ENCODE results near the gene SULT4A1. TPM values are rescaled to one million over a fixed set of nuclear protein-coding genes. Genes with fewer than 3 reads are reported as not detected.

The SULT4A1 gene
- total RNA-seq, 3 donors from 2014 or later, result 0.98 to 2.9 TPM; not detected in 1

GRCh38 chr22:43838571-43839307 lies 23.6 kb downstream of the SULT4A1 start:
- Histone ChIP-seq H3K9me3 (no peaks in the 10 kb centered on the region), H3K4me1 (no peaks in the 10 kb centered on the region), H3K4me3 (no peak overlapping the region), H3K27me3 (no peaks in the 10 kb centered on the region), H3K27ac (no peak overlapping the region), H3K36me3 (no peaks in the 10 kb centered on the region)
- TF ChIP-seq, protein P1, sequence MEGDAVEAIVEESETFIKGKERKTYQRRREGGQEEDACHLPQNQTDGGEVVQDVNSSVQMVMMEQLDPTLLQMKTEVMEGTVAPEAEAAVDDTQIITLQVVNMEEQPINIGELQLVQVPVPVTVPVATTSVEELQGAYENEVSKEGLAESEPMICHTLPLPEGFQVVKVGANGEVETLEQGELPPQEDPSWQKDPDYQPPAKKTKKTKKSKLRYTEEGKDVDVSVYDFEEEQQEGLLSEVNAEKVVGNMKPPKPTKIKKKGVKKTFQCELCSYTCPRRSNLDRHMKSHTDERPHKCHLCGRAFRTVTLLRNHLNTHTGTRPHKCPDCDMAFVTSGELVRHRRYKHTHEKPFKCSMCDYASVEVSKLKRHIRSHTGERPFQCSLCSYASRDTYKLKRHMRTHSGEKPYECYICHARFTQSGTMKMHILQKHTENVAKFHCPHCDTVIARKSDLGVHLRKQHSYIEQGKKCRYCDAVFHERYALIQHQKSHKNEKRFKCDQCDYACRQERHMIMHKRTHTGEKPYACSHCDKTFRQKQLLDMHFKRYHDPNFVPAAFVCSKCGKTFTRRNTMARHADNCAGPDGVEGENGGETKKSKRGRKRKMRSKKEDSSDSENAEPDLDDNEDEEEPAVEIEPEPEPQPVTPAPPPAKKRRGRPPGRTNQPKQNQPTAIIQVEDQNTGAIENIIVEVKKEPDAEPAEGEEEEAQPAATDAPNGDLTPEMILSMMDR (IDR thresholded peaks at IDR 0.05), result no peak
- intact Hi-C loops (cut with DNase I; ENCODE audit: low total_unique reads), result no loop called here
- DNase-seq (ENCODE audit: low spot score in 2 of 2), result no peak

GRCh38 chr22:43838161-43838560 lies 24.2 kb downstream of the SULT4A1 start:
- no peaks in the 10 kb centered on the region for H3K9me3 ChIP-seq
- intact Hi-C loops (cut with DNase I; ENCODE audit: low total_unique reads), result no loop called here
- no peak overlapping the region for H3K4me3 ChIP-seq
- H3K4me1 ChIP-seq, result no peaks in the 10 kb centered on the region
- no peak for DNase-seq (ENCODE audit: low spot score in 2 of 2)
- no peaks in the 10 kb centered on the region for H3K36me3 ChIP-seq
- H3K27me3 ChIP-seq, result no peaks in the 10 kb centered on the region
- no peak overlapping the region for H3K27ac ChIP-seq
- TF ChIP-seq, protein P1 (IDR thresholded peaks at IDR 0.05), result no peak
- no peak for TF ChIP-seq POLR2AphosphoS5 (IDR thresholded peaks at IDR 0.05)
- TF ChIP-seq POLR2A (IDR thresholded peaks at IDR 0.05), result no peak

GRCh38 chr22:43837666-43838065 lies 24.6 kb downstream of the SULT4A1 start:
- no peaks in the 10 kb centered on the region for H3K36me3 ChIP-seq
- intact Hi-C loops (cut with DNase I; ENCODE audit: low total_unique reads), result no loop called here
- no peaks in the 10 kb centered on the region for H3K4me1 ChIP-seq
- no peak overlapping the region for H3K27ac ChIP-seq
- no peak for TF ChIP-seq POLR2A (IDR thresholded peaks at IDR 0.05)
- TF ChIP-seq, protein P1 (IDR thresholded peaks at IDR 0.05), result no peak
- TF ChIP-seq POLR2AphosphoS5 (IDR thresholded peaks at IDR 0.05), result no peak
- no peak for DNase-seq (ENCODE audit: low spot score in 2 of 2)
- no peak overlapping the region for H3K4me3 ChIP-seq
- H3K9me3 ChIP-seq, result no peaks in the 10 kb centered on the region
- H3K27me3 ChIP-seq, result no peaks in the 10 kb centered on the region

DNA sequence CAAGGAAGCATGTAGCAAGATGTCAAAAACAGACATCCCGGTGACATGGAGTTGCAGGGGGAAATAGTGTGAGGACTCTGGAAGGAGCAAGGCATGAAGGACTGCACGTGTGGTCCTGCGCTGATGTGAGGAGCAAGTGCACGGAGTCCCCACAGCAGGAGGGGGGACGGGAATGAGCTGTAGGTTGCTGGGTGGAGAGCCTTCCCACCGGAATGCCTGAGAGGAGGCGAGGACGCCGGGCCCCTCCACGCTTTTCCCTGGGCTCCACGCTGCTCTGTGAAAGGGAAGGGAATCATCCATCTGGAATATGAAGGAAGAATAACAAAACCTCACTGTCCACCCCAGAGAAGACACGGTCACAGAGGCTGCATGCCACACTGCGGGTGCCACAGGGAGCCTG lies 26.6 kb downstream of the SULT4A1 start:
- TF ChIP-seq, protein P1 (IDR thresholded peaks at IDR 0.05), result no peak
- no peak for TF ChIP-seq POLR2A (IDR thresholded peaks at IDR 0.05)
- no peak for TF ChIP-seq POLR2AphosphoS5 (IDR thresholded peaks at IDR 0.05)
- intact Hi-C loops (cut with DNase I; ENCODE audit: low total_unique reads), result no loop called here
- H3K27me3 ChIP-seq, result no peaks in the 10 kb centered on the region
- no peak overlapping the region for H3K27ac ChIP-seq
- no peaks in the 10 kb centered on the region for H3K4me1 ChIP-seq
- H3K9me3 ChIP-seq, result no peaks in the 10 kb centered on the region
- no peak for DNase-seq (ENCODE audit: low spot score in 2 of 2)
- H3K36me3 ChIP-seq, result no peaks in the 10 kb centered on the region
- no peak overlapping the region for H3K4me3 ChIP-seq

DNA sequence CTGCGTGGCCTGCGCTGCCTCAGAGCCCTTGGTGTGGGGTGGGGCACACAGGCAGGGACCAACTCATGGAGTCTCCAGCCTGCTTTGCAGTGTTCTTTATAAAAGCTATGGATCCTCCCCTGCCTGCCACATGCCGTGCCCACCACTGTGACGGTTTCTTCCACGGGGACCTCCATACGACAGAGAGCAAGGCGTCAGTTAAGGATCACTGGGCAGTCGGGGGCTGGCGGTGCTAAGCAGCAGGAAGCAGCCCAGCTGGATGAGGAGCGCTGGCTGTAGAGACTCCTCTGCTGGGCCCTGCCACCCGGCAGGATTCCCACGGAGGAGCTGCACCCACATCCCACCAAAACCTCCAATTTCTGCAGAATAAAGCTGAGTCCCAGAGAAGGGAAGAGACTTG lies 27.1 kb downstream of the SULT4A1 start:
- H3K27ac ChIP-seq, result no peak overlapping the region
- no peaks in the 10 kb centered on the region for H3K27me3 ChIP-seq
- intact Hi-C loops (cut with DNase I; ENCODE audit: low total_unique reads), result no loop called here
- no peak for DNase-seq (ENCODE audit: low spot score in 2 of 2)
- no peaks in the 10 kb centered on the region for H3K36me3 ChIP-seq
- H3K9me3 ChIP-seq, result no peaks in the 10 kb centered on the region
- no peak for TF ChIP-seq POLR2AphosphoS5 (IDR thresholded peaks at IDR 0.05)
- TF ChIP-seq, protein P1 (IDR thresholded peaks at IDR 0.05), result no peak
- TF ChIP-seq POLR2A (IDR thresholded peaks at IDR 0.05), result no peak
- no peaks in the 10 kb centered on the region for H3K4me1 ChIP-seq
- H3K4me3 ChIP-seq, result no peak overlapping the region

Data from breast epithelium (tissue), 4 donors.